Uterus (tissue), 2 donors: ENCODE data around the gene RBFOX2.

Experiments
- CTCF ChIP-seq, 4 experiments: fragments of 200-600 bp in 2 of 4; fragments of 450-650 bp in 2 of 4; sonication (generic) in 2 of 4; IDR thresholded peaks; one replicate each; pipeline ENCODE4 v1.5.1; 2016 to 2019; ENCODE audit warnings: antibody characterized with exemption in 4 of 4, mild to moderate bottlenecking in 2 of 4, moderate library complexity in 1 of 4
- POLR2A ChIP-seq, 2 donors: fragments of 450-650 bp; IDR thresholded peaks; one replicate each; pipeline ENCODE4 v1.6.1; 2016; ENCODE audit warnings: antibody characterized with exemption in 2 of 2, mild to moderate bottlenecking in 1 of 2, moderate library complexity in 1 of 2

GRCh38 chr22:35910926-35911325 lies 117.7 kb downstream of the RBFOX2 start:
- TF ChIP-seq CTCF (IDR thresholded peaks at IDR 0.05) (no peak), POLR2A (IDR thresholded peaks at IDR 0.05) (no peak)
